Measurements from ENCODE around the gene DES.

DNA sequence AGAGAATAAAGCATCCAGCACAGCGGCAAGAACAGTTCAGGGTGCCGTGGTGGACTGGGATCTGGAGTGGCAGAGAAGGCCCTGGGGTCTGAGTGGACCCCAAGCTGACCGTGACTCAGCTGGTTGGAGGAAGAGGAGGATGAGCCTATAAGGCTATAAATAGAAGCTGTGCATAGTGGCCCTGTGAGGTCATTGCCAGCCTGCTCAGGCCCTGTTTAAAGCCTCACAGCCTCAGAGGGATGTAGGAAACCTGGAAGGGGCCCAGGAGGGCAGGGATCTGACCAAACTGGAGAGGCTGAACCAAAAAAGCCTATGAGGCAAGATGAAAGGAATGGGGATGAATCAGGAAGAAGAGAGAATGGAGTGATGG is 11.3 kb upstream of the DES start:
- TF ChIP-seq RELA (CRISPR knock-in tag; IDR thresholded peaks at IDR 0.05; ENCODE audit: borderline replicate concordance): no peak
- no peak for TF ChIP-seq KAT7 (CRISPR knock-in tag; IDR thresholded peaks at IDR 0.05; ENCODE audit: borderline replicate concordance)
- no peak for TF ChIP-seq NFE2L1 (CRISPR knock-in tag; IDR thresholded peaks at IDR 0.05)
- no peak for TF ChIP-seq CTCF (IDR thresholded peaks at IDR 0.05)
- TF ChIP-seq IRF1 (CRISPR knock-in tag; IDR thresholded peaks at IDR 0.05): no peak
- TF ChIP-seq ELF4 (CRISPR knock-in tag; IDR thresholded peaks at IDR 0.05; ENCODE audit: low read depth): no peak
- TF ChIP-seq ZNF416 (CRISPR knock-in tag; IDR thresholded peaks at IDR 0.05): no peak
- no peak for TF ChIP-seq USF1 (CRISPR knock-in tag; IDR thresholded peaks at IDR 0.05)
- TF ChIP-seq JUN (CRISPR knock-in tag; IDR thresholded peaks at IDR 0.05): no peak
- no peak for TF ChIP-seq CBFB (CRISPR knock-in tag; IDR thresholded peaks at IDR 0.05; ENCODE audit: low read depth)
- TF ChIP-seq RORB (CRISPR knock-in tag; IDR thresholded peaks at IDR 0.05): no peak
- TF ChIP-seq USF2 (CRISPR knock-in tag; IDR thresholded peaks at IDR 0.05): no peak

All from WTC11 (cell line).